HG03025 (cell line): ENCODE data around the gene TMEM123.

Experiments used
- ATAC-seq: cut with Tn5 transposase; IDR thresholded peaks from one replicate; pipeline ENCODE4 v1.9.1; 2021; ENCODE audit warnings: mild to moderate bottlenecking, moderate library complexity; ENCODE audit not compliant: unreplicated experiment, low FRiP score

TMEM123 gene

GRCh38 chr11:102428696-102429095 lies 23.9 kb downstream of the TMEM123 start:
- ATAC-seq, result no peak

GRCh38 chr11:102427068-102427467 lies 25.5 kb downstream of the TMEM123 start:
- ATAC-seq, result no peak

- ATAC-seq, result no peak
These were observed 26.0 kb downstream of the TMEM123 start for GRCh38 chr11:102426570-102426969.

- no peak for ATAC-seq
These were observed 26.6 kb downstream of the TMEM123 start for GRCh38 chr11:102426000-102426399.

- no peak for ATAC-seq
These were observed 28.6 kb downstream of the TMEM123 start for GRCh38 chr11:102423936-102424335.

GRCh38 chr11:102422817-102423712 lies 29.5 kb downstream of the TMEM123 start:
- no peak for ATAC-seq

GRCh38 chr11:102421261-102421660 lies 31.3 kb downstream of the TMEM123 start:
- ATAC-seq, result no peak

GRCh38 chr11:102420547-102420946 lies 32.0 kb downstream of the TMEM123 start:
- no peak for ATAC-seq

GRCh38 chr11:102419181-102419580 lies 33.4 kb downstream of the TMEM123 start:
- no peak for ATAC-seq

GRCh38 chr11:102416976-102417375 lies 35.6 kb downstream of the TMEM123 start:
- ATAC-seq, result no peak

GRCh38 chr11:102415304-102415916 lies 37.2 kb downstream of the TMEM123 start:
- ATAC-seq, result no peak

GRCh38 chr11:102414559-102414958 lies 38.0 kb downstream of the TMEM123 start:
- ATAC-seq, result no peak

GRCh38 chr11:102413497-102413896 lies 39.1 kb downstream of the TMEM123 start:
- no peak for ATAC-seq

- ATAC-seq, result no peak
These were observed 41.4 kb downstream of the TMEM123 start for GRCh38 chr11:102411142-102411541.

- no peak for ATAC-seq
These were observed 42.2 kb downstream of the TMEM123 start for GRCh38 chr11:102410382-102410784.

- no peak for ATAC-seq
These were observed 44.2 kb downstream of the TMEM123 start for GRCh38 chr11:102408339-102408738.

GRCh38 chr11:102407901-102408300 lies 44.7 kb downstream of the TMEM123 start:
- no peak for ATAC-seq

- ATAC-seq, result no peak
These were observed 46.5 kb downstream of the TMEM123 start for GRCh38 chr11:102406099-102406498.

GRCh38 chr11:102405501-102405900 lies 47.1 kb downstream of the TMEM123 start:
- ATAC-seq, result no peak

- ATAC-seq, result no peak
These were observed 50.0 kb downstream of the TMEM123 start for GRCh38 chr11:102402548-102402947.

- ATAC-seq, result no peak
These were observed 50.7 kb downstream of the TMEM123 start for GRCh38 chr11:102401905-102402304.

GRCh38 chr11:102400603-102401002 lies 52.0 kb downstream of the TMEM123 start:
- ATAC-seq, result no peak
